Memory B cell (primary cell): ENCODE results near the gene RNF31.
A peak's percentile ranks its signal among the peaks of the same experiment; 100 is the strongest.

Source experiments
- ATAC-seq: fragments of 150-1000 bp; cut with Tn5 transposase; 2 replicates; pipeline ENCODE4 v1.10.0; 2021; ENCODE audit warnings: low read depth, mild to moderate bottlenecking, moderate library complexity
- DNase-seq, 2 donors: peaks; one replicate each; pipeline ENCODE4 v3.0.0; 2022; ENCODE audit warnings: low spot score in 2 of 2
- H3K27ac Mint-ChIP-seq: one replicate; pipeline ENCODE4 v1.8.0; 2022; ENCODE audit warnings: mild to moderate bottlenecking, moderate library complexity, mixed read lengths
- H3K27me3 Mint-ChIP-seq: one replicate; pipeline ENCODE4 v1.8.0; 2022; ENCODE audit warnings: mixed read lengths
- H3K36me3 Mint-ChIP-seq: one replicate; pipeline ENCODE4 v1.8.0; 2022; ENCODE audit warnings: mild to moderate bottlenecking, mixed read lengths
- H3K4me1 Mint-ChIP-seq: one replicate; pipeline ENCODE4 v1.8.0; 2022; ENCODE audit warnings: mixed read lengths
- H3K4me3 Mint-ChIP-seq: one replicate; pipeline ENCODE4 v1.8.0; 2022; ENCODE audit warnings: mild to moderate bottlenecking, moderate library complexity, mixed read lengths
- H3K9me3 Mint-ChIP-seq: one replicate; pipeline ENCODE4 v1.8.0; 2022; ENCODE audit warnings: mixed read lengths

The RNF31 gene

GRCh38 chr14:24150993-24151392 lies 3.7 kb downstream of the RNF31 start:
- H3K4me3 Mint-ChIP-seq, result no peak overlapping the region
- H3K27ac Mint-ChIP-seq, result no peak overlapping the region
- no peaks in the 10 kb centered on the region for H3K27me3 Mint-ChIP-seq
- H3K9me3 Mint-ChIP-seq, result no peaks in the 10 kb centered on the region
- H3K4me1 Mint-ChIP-seq, result peaks cover 25% of the 10 kb centered on the region
- DNase-seq (no peak), ATAC-seq (no peak)
- H3K36me3 Mint-ChIP-seq, result peaks cover 16% of the 10 kb centered on the region

- Mint-ChIP-seq H3K27ac (no peak overlapping the region), H3K9me3 (no peaks in the 10 kb centered on the region), H3K27me3 (no peaks in the 10 kb centered on the region), H3K36me3 (peaks cover 17% of the 10 kb centered on the region), H3K4me3 (no peak overlapping the region), H3K4me1 (peaks cover 22% of the 10 kb centered on the region)
- DNase-seq (no peak), ATAC-seq (no peak)
Measured at GRCh38 chr14:24151404-24152080, 4.2 kb downstream of the RNF31 start.

GRCh38 chr14:24155100-24155499 lies 7.8 kb downstream of the RNF31 start:
- H3K36me3 Mint-ChIP-seq, result peaks cover 27% of the 10 kb centered on the region
- no peaks in the 10 kb centered on the region for H3K27me3 Mint-ChIP-seq
- no peaks in the 10 kb centered on the region for H3K9me3 Mint-ChIP-seq
- peak overlapping the region; percentile 70 for H3K27ac Mint-ChIP-seq
- no peak for DNase-seq
- peaks cover 5% of the 10 kb centered on the region for H3K4me1 Mint-ChIP-seq
- H3K4me3 Mint-ChIP-seq, result no peak overlapping the region
- no peak for ATAC-seq

- Mint-ChIP-seq H3K27me3 (no peaks in the 10 kb centered on the region), H3K27ac (peak overlapping the region; percentile 9), H3K4me3 (no peak overlapping the region), H3K9me3 (no peaks in the 10 kb centered on the region), H3K36me3 (peaks cover 22% of the 10 kb centered on the region), H3K4me1 (peaks cover 4% of the 10 kb centered on the region)
- no peak for DNase-seq
- ATAC-seq, result no peak
Measured at GRCh38 chr14:24156840-24157239, 9.5 kb downstream of the RNF31 start.

- ATAC-seq, result no peak
- H3K4me3 Mint-ChIP-seq, result no peak overlapping the region
- peaks cover 8% of the 10 kb centered on the region for H3K4me1 Mint-ChIP-seq
- H3K36me3 Mint-ChIP-seq, result peaks cover 23% of the 10 kb centered on the region
- no peaks in the 10 kb centered on the region for H3K27me3 Mint-ChIP-seq
- no peak for DNase-seq
- H3K9me3 Mint-ChIP-seq, result no peaks in the 10 kb centered on the region
- H3K27ac Mint-ChIP-seq, result peak overlapping the region; percentile 9
Measured at GRCh38 chr14:24157331-24157730, 10.0 kb downstream of the RNF31 start.

GRCh38 chr14:24159777-24160498 lies 12.6 kb downstream of the RNF31 start:
- peaks cover 35% of the 10 kb centered on the region for H3K36me3 Mint-ChIP-seq
- H3K4me1 Mint-ChIP-seq, result peaks cover 16% of the 10 kb centered on the region
- DNase-seq, result no peak

GRCh38 chr14:24160499-24160849 lies 13.2 kb downstream of the RNF31 start:
- H3K4me1 Mint-ChIP-seq, result peaks cover 17% of the 10 kb centered on the region
- peaks cover 39% of the 10 kb centered on the region for H3K36me3 Mint-ChIP-seq
- H3K27me3 Mint-ChIP-seq, result no peaks in the 10 kb centered on the region
- no peaks in the 10 kb centered on the region for H3K9me3 Mint-ChIP-seq
- ATAC-seq (no peak), DNase-seq (no peak)
- H3K27ac Mint-ChIP-seq, result peak overlapping the region; percentile 95
- peak overlapping the region; percentile 99 for H3K4me3 Mint-ChIP-seq

More at GRCh38 chr14:24159777-24160498, 12.6 kb downstream of the RNF31 start:
- no peak for ATAC-seq
- peak overlapping the region; percentile 95 for H3K27ac Mint-ChIP-seq
- H3K4me3 Mint-ChIP-seq, result no peak overlapping the region
- no peaks in the 10 kb centered on the region for H3K9me3 Mint-ChIP-seq
- no peaks in the 10 kb centered on the region for H3K27me3 Mint-ChIP-seq

GRCh38 chr14:24160850-24161804 lies 13.8 kb downstream of the RNF31 start, which contains the start of gene IRF9:
IRF9 (plus strand) TSS chr14:24161265; CDS start chr14:24162145, 880 bp downstream.
- peak; percentile 98 for DNase-seq
- no peaks in the 10 kb centered on the region for H3K9me3 Mint-ChIP-seq
- no peaks in the 10 kb centered on the region for H3K27me3 Mint-ChIP-seq
- peaks cover 17% of the 10 kb centered on the region for H3K4me1 Mint-ChIP-seq
- ATAC-seq, result peak; percentile 92
- peak within 1 kb of the TSS; percentile 99 for H3K4me3 Mint-ChIP-seq
- H3K36me3 Mint-ChIP-seq, result peaks cover 38% of the 10 kb centered on the region
- H3K27ac Mint-ChIP-seq, result peak within 1 kb of the TSS; percentile 95

- H3K27ac Mint-ChIP-seq, result peak overlapping the region; percentile 95
- H3K4me1 Mint-ChIP-seq, result peaks cover 17% of the 10 kb centered on the region
- DNase-seq, result no peak
- no peaks in the 10 kb centered on the region for H3K27me3 Mint-ChIP-seq
- no peak for ATAC-seq
- no peaks in the 10 kb centered on the region for H3K9me3 Mint-ChIP-seq
- peaks cover 37% of the 10 kb centered on the region for H3K36me3 Mint-ChIP-seq
- H3K4me3 Mint-ChIP-seq, result peak overlapping the region; percentile 99
Measured at GRCh38 chr14:24162093-24162492, 14.8 kb downstream of the RNF31 start.

GRCh38 chr14:24164518-24164991 lies 17.3 kb downstream of the RNF31 start:
- H3K36me3 Mint-ChIP-seq, result peaks cover 42% of the 10 kb centered on the region
- H3K27me3 Mint-ChIP-seq, result no peaks in the 10 kb centered on the region
- H3K4me1 Mint-ChIP-seq, result peaks cover 25% of the 10 kb centered on the region
- H3K27ac Mint-ChIP-seq, result peak overlapping the region; percentile 55
- H3K9me3 Mint-ChIP-seq, result no peaks in the 10 kb centered on the region
- DNase-seq (no peak), ATAC-seq (no peak)
- H3K4me3 Mint-ChIP-seq, result peak overlapping the region; percentile 33

GRCh38 chr14:24165785-24166184 lies 18.5 kb downstream of the RNF31 start:
- Mint-ChIP-seq H3K4me1 (peaks cover 24% of the 10 kb centered on the region), H3K9me3 (no peaks in the 10 kb centered on the region), H3K36me3 (peaks cover 45% of the 10 kb centered on the region), H3K27me3 (no peaks in the 10 kb centered on the region), H3K4me3 (no peak overlapping the region), H3K27ac (no peak overlapping the region)
- ATAC-seq, result no peak
- no peak for DNase-seq

GRCh38 chr14:24167469-24168114 lies 20.3 kb downstream of the RNF31 start:
- ATAC-seq, result no peak
- Mint-ChIP-seq H3K4me3 (no peak overlapping the region), H3K9me3 (no peaks in the 10 kb centered on the region), H3K4me1 (peaks cover 23% of the 10 kb centered on the region), H3K27me3 (no peaks in the 10 kb centered on the region), H3K36me3 (peaks cover 38% of the 10 kb centered on the region), H3K27ac (peak overlapping the region; percentile 42)
- DNase-seq, result no peak

GRCh38 chr14:24171422-24172260 lies 24.3 kb downstream of the RNF31 start, which contains the start of gene REC8:
REC8 (plus strand) TSS chr14:24172080; CDS start chr14:24172553, 473 bp downstream.
- H3K27ac Mint-ChIP-seq, result peak within 1 kb of the TSS; percentile 84
- peak within 1 kb of the TSS; percentile 93 for H3K4me3 Mint-ChIP-seq
- H3K9me3 Mint-ChIP-seq, result no peaks in the 10 kb centered on the region
- peak; percentile 90 for ATAC-seq
- H3K27me3 Mint-ChIP-seq, result no peaks in the 10 kb centered on the region
- H3K4me1 Mint-ChIP-seq, result peaks cover 22% of the 10 kb centered on the region
- peak; percentile 56 to 74 for DNase-seq
- H3K36me3 Mint-ChIP-seq, result peaks cover 16% of the 10 kb centered on the region
